GM19324 (cell line): ENCODE results near the gene CEP120.

Experiments
- ATAC-seq: cut with Tn5 transposase; IDR thresholded peaks from one replicate; pipeline ENCODE4 v1.9.1; 2021; ENCODE audit warnings: mild to moderate bottlenecking, moderate library complexity; ENCODE audit not compliant: unreplicated experiment, low FRiP score

Gene CEP120

GRCh38 chr5:123398058-123398733, 25.0 kb downstream of the CEP120 start:
- peak; percentile 44 for ATAC-seq

- no peak for ATAC-seq
These were observed 25.7 kb downstream of the CEP120 start for GRCh38 chr5:123397538-123397937.

- ATAC-seq, result no peak
These were observed 32.2 kb downstream of the CEP120 start for GRCh38 chr5:123391009-123391408.

GRCh38 chr5:123389794-123390193, 33.4 kb downstream of the CEP120 start:
- no peak for ATAC-seq

GRCh38 chr5:123387313-123387712, 35.9 kb downstream of the CEP120 start:
- no peak for ATAC-seq

GRCh38 chr5:123382252-123382651, 41.0 kb downstream of the CEP120 start:
- ATAC-seq, result no peak

DNA sequence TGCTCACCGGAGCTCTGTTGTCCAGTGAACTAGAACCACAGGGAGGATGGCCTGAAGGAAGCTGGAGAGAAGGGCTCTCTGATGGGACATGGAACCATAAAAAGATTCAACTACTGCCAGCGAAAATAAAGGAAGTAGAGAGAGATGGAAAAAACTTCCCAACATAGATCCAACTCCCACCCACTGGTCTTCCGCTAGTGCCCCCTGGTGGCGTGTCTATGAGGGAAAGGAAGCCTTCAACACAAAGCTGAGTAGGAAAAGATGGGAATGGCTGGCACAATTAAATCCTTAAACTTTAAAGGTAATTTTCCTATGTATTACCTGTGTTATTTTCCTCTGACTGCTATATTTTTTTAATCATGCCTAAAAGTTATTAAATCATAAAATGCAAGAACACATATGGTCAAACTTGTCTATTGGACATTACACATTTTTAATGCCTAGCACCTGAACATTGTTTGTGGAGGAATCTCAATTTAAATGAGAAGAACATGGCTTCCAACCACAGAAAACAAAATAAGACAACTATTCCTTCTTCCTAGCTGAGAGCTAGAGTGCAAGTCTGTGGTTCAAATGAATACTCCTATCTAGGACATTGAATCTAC, 51.5 kb downstream of the CEP120 start:
- no peak for ATAC-seq

DNA sequence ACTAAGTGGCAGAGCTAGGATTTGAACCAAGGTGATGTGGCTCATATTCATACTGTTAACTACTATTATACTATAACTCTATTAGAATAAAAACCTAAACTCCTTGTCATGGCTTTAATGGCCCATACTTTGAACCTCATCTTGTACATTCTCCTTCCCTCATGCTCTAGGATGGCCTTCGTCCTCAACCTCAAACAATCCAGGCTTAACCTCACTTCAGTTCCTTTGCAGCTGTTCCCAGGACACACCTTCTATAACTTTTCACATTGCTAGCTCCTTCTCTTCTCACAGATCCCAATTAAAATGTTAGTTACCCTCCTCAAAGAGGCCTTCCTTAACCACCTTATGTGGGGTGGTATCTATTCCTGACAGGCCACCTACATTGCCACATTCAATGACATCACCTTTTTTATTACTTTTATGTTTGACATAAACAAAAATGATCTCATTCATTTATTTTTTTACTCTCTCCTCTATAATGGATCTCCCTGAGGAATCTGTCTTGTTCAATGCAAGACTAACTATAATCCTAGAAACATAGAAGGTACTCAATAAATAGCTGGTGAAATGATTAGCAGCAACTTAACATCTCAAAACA, 53.7 kb downstream of the CEP120 start:
- no peak for ATAC-seq

DNA sequence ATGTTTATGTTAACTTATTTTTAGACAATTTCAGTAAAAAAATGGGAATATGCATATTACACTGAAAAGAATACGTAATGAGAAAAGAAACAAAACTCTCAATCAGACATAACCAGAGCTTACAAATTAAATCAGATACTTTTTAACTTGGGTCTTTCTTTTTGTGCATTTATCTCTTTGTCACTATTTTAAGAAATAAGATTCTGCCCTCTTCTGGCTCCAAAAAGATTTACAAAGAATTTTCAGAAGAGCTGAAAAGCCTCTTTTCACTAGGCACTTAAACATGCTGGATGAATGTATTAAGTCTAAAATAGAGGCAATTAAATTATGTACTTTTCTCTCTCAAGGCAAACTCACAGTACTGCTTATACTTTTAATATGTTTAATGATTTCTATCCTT, 55.5 kb downstream of the CEP120 start:
- no peak for ATAC-seq

DNA sequence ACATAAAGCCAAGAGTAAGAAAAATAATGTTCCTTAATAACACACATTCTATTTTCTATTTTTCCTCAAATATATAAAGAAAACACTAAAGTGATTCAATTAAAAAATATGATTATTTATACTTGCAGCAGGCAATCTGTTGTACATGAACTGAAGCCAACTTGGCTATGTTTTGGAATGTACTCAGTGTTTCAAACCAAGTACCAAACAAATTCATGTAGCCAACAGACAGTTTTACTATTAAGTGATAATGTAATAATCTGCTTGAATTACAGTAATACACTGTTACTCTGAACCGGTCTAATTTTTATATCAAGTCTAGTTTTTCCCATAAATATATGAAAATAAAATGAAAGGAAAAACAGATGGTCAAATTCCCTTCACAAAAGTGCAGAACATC, 58.0 kb downstream of the CEP120 start:
- no peak for ATAC-seq

DNA sequence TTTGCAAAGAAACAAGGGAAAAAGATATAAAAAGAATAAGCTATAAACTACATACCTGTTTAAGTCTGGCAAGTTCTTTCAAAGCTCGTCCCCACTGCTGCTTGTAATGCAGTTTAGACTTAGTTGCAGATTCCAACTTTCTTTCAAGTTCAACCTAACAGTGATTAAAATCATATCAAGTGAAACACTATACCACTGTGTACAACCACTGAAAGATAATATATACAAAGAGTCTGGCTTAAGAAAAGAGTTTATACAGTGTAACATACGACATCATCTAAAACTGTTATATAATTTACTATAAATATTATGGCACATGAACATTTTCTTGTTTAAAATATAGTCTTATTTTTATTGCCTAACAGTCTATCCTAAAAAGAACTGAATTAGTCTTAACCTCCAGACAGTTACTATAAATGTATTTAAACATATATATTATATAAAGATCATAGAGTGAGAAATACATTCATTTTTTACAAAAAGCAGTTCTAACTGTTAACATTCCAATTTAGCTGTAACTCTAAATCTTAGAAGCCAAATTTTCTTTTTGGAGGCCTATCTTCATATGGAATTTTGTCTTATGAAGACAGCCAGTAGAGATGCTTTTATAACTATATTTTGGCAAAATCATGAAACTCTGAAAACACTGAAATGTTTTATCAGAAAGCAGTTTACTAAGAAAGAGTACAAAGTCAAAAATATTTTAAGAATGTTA, 58.6 kb downstream of the CEP120 start:
- ATAC-seq, result no peak

DNA sequence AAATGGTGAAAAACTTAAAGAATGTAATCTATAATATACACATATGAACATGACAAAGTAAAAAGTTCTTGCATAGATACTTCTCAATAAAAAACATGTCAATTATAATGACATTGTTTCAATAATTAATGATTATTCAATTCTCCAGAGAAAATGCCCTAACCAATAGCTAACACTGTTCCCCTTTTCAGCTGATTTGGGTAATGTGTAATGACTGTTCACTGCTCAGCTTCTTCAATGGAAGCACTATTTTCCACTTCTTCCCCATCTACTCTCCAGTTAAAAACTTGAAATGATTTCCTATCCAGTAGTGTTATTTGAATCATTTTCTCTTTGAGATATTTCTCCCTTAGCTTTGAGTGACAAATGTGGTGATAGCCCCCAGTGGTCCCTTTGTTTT, 62.3 kb downstream of the CEP120 start:
- no peak for ATAC-seq

GRCh38 chr5:123360201-123360571, 63.0 kb downstream of the CEP120 start:
- no peak for ATAC-seq

DNA sequence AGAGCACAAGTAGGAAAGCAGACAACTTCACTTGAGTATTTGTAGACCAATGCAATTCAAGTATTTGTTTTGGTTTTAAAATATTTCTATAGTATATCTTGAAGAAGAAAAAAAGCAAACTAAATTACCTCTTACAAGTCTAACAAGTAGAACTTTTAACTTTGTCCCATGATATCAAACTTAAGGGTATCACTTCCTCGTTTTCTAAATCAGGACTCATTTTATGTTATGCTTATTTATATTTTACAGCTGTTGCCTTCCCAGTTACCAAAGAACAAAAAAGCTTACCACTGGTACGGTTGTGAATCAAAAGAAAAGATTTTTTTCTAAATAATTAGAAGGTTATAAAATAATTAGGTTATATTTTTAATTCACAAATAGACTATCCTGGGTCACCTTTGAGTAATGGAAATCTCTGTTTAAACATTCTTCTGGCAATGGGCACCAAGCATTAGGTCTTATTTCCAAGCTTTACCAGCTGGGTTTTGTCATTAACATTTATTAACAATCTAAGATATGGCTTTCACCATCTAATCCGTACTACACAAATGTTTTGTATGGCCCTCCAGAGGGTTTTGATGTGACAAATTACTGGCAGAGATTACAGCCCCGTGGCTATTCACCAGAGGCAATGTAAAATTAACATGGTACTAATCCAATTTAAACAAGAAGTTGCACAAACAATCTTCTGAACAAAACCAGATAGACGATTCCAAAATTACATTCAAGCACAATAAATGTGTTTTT, 63.6 kb downstream of the CEP120 start:
- ATAC-seq, result no peak

- ATAC-seq, result no peak
These were observed 64.5 kb downstream of the CEP120 start for GRCh38 chr5:123358751-123359150.

DNA sequence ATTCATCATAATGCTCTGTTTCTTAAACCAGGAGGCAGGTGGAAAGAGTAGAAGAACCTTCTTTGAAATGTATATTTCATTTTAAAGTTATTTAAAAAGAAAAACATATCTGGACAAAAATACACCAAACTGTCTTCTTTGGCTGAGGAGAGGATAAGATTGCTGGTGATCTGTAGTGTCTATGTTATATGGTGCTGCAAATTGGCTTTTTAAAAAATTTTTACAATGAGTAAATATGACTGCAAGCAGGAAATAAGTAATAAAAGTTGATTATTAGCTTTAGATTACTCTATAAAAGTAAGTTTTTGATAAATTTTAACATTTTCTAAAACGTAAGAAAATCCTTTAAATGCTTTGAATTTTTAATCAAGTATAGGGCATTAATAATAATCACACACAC, 64.9 kb downstream of the CEP120 start:
- no peak for ATAC-seq

DNA sequence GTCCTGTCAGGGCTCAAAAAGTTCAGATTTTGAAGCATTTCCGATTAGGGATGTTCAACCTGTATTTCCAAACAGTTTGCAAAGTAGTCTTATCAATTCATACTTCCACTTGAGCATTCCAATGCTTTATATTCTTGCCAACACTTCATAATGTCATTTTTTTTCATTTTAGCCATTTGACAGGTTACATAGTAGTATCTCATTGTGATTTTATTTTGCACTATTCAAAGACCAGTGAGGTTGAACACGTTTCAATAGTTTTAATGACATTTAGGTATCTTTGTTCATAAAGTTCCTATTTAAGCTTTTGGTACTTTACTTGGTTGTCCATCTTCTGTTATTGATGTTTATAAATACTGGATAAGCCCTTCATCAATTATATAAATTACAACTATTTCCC, 71.4 kb downstream of the CEP120 start:
- ATAC-seq, result no peak

DNA sequence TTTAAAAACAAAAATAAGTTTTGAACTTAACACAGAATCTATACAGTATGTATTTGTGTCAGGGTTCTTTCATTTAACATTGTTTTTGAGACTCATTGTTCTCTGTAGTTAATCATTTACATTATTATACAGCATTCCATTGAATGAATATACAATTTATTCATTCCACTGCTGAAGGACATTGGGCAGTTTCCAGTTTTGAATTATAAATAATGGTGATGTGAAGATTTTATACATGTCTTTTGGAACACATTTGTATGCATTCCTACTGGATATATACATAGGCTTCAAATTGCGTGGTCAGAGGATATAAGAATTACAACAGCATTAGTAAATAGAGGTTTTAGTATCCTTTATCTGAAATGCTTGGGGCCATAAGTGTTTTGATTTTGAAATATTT, 72.0 kb downstream of the CEP120 start:
- no peak for ATAC-seq

DNA sequence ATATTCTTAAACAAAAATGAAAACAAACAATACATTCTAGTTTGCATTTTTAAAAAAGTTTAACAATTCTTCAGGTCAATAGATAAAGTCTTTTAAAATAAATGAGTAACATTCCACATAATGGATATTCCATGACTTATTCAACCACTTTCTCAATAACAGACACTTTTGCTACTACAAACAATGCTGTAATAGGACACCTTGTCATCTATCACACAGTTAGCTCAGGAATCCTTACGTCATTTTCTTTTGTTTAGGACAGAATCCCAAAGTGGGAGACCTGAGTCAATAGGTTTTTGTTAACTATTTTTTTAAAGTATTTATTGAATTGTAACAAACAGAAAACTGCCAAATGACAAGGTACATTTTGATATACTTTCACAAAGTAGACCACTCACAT, 72.5 kb downstream of the CEP120 start:
- ATAC-seq, result no peak

- ATAC-seq, result no peak
These were observed 78.3 kb downstream of the CEP120 start for GRCh38 chr5:123344816-123345426.
